DOHH2 (cell line): ENCODE measurements around the gene ZNF354C.

Experiments used
- H3F3A ChIP-seq: fragments of 200-600 bp; sonication (generic), shearing (Covaris generic); 2 replicates; pipeline ENCODE4 v1.6.0; 2016; ENCODE audit warnings: antibody characterized with exemption, mild to moderate bottlenecking; ENCODE audit not compliant: control insufficient read depth, insufficient read depth
- H3K27ac ChIP-seq: fragments of 200-600 bp; sonication (generic); 2 replicates; pipeline ENCODE4 v1.5.1; 2014; ENCODE audit warnings: low read depth, mild to moderate bottlenecking, low read length, moderate library complexity
- H3K27me3 ChIP-seq: fragments of 200-600 bp; sonication (generic); 2 replicates; pipeline ENCODE4 v1.6.1; 2014; ENCODE audit warnings: mild to moderate bottlenecking, low read length, mixed read lengths; ENCODE audit not compliant: control insufficient read depth
- H3K36me3 ChIP-seq: fragments of 200-600 bp; sonication (generic); 2 replicates; pipeline ENCODE4 v1.6.1; 2014; ENCODE audit warnings: mild to moderate bottlenecking, low read length, moderate library complexity, mixed read lengths; ENCODE audit not compliant: control insufficient read depth
- H3K4me1 ChIP-seq: fragments of 200-600 bp; sonication (generic); 2 replicates; pipeline ENCODE4 v1.6.1; 2014; ENCODE audit warnings: mild to moderate bottlenecking, low read length, mixed read lengths; ENCODE audit not compliant: control insufficient read depth
- H3K4me2 ChIP-seq: fragments of 200-600 bp; sonication (generic); 2 replicates; pipeline ENCODE4 v1.6.0; 2014; ENCODE audit warnings: mild to moderate bottlenecking, low read length, moderate library complexity
- H3K4me3 ChIP-seq: fragments of 200-600 bp; sonication (generic); 2 replicates; pipeline ENCODE4 v1.5.1; 2014; ENCODE audit warnings: mild to moderate bottlenecking, low read length, mixed read lengths
- H3K79me2 ChIP-seq: fragments of 200-600 bp; sonication (generic); 2 replicates; pipeline ENCODE4 v1.6.1; 2014; ENCODE audit warnings: mild to moderate bottlenecking, low read length, mixed read lengths; ENCODE audit not compliant: control insufficient read depth
- H3K9me2 ChIP-seq: fragments of 200-600 bp; sonication (generic); replicated peaks from 2 replicates; pipeline ENCODE4 v1.6.1; 2014; ENCODE audit warnings: mild to moderate bottlenecking, low read length, mixed read lengths; ENCODE audit not compliant: control insufficient read depth
- H3K9me3 ChIP-seq: fragments of 200-600 bp; sonication (generic); 2 replicates; pipeline ENCODE4 v1.6.1; 2014; ENCODE audit warnings: antibody characterized with exemption, low read length, mixed read lengths; ENCODE audit not compliant: control insufficient read depth, insufficient read depth
- H4K20me1 ChIP-seq: fragments of 200-600 bp; sonication (generic); 2 replicates; pipeline ENCODE4 v1.6.0; 2014; ENCODE audit warnings: low read depth, mild to moderate bottlenecking, antibody characterized with exemption, low read length, moderate library complexity; ENCODE audit not compliant: control insufficient read depth, insufficient read depth
- CTCF ChIP-seq: fragments of 200-600 bp; sonication (generic); IDR thresholded peaks from one replicate; pipeline ENCODE4 v1.5.1; 2014; ENCODE audit warnings: antibody characterized with exemption, mild to moderate bottlenecking, low read depth, low read length; ENCODE audit not compliant: poor library complexity, severe bottlenecking
- EZH2phosphoT487 ChIP-seq: fragments of 200-600 bp; sonication (generic); IDR thresholded peaks from 2 replicates; pipeline ENCODE4 v1.6.1; 2017; ENCODE audit warnings: borderline replicate concordance, mild to moderate bottlenecking, antibody characterized with exemption, low read length, moderate library complexity, mixed read lengths

The ZNF354C gene

GRCh38 chr5:179112469-179113142 is 52.4 kb downstream of the ZNF354C start:
- Histone ChIP-seq H3K9me2 (no peaks in the 10 kb centered on the region), H3K4me2 (no peak overlapping the region), H3K9me3 (no peaks in the 10 kb centered on the region), H3K79me2 (no peaks in the 10 kb centered on the region), H3K27me3 (no peaks in the 10 kb centered on the region), H3F3A (no peaks in the 10 kb centered on the region), H3K36me3 (no peaks in the 10 kb centered on the region), H3K4me3 (no peak overlapping the region), H4K20me1 (no peaks in the 10 kb centered on the region), H3K4me1 (no peaks in the 10 kb centered on the region), H3K27ac (no peak overlapping the region)
- TF ChIP-seq CTCF (no peak), EZH2phosphoT487 (no peak)

- Histone ChIP-seq H3K36me3 (no peaks in the 10 kb centered on the region), H3F3A (no peaks in the 10 kb centered on the region), H3K79me2 (no peaks in the 10 kb centered on the region), H3K27me3 (no peaks in the 10 kb centered on the region), H3K4me3 (no peak overlapping the region), H3K4me1 (no peaks in the 10 kb centered on the region), H3K9me3 (no peaks in the 10 kb centered on the region), H3K27ac (no peak overlapping the region), H4K20me1 (no peaks in the 10 kb centered on the region), H3K9me2 (no peaks in the 10 kb centered on the region), H3K4me2 (no peak overlapping the region)
- TF ChIP-seq EZH2phosphoT487 (no peak), CTCF (no peak)
Measured at GRCh38 chr5:179113143-179113530, 53.0 kb downstream of the ZNF354C start.

- H3K36me3 ChIP-seq: no peaks in the 10 kb centered on the region
- H3K4me3 ChIP-seq: no peak overlapping the region
- no peaks in the 10 kb centered on the region for H3K27me3 ChIP-seq
- H3K27ac ChIP-seq: no peak overlapping the region
- no peaks in the 10 kb centered on the region for H3K9me2 ChIP-seq
- no peak for TF ChIP-seq EZH2phosphoT487
- no peak overlapping the region for H3K4me2 ChIP-seq
- no peaks in the 10 kb centered on the region for H3K79me2 ChIP-seq
- H3K9me3 ChIP-seq: no peaks in the 10 kb centered on the region
- no peaks in the 10 kb centered on the region for H3K4me1 ChIP-seq
- no peaks in the 10 kb centered on the region for H4K20me1 ChIP-seq
- no peaks in the 10 kb centered on the region for H3F3A ChIP-seq
Measured at GRCh38 chr5:179113945-179114641, 53.9 kb downstream of the ZNF354C start.

- H3K4me2 ChIP-seq: no peak overlapping the region
- H3K27ac ChIP-seq: no peak overlapping the region
- no peaks in the 10 kb centered on the region; the same call in 1 of the 2 replicates for H3K9me3 ChIP-seq
- H3K27me3 ChIP-seq: no peaks in the 10 kb centered on the region
- no peaks in the 10 kb centered on the region for H3F3A ChIP-seq
- H3K79me2 ChIP-seq: no peaks in the 10 kb centered on the region
- no peaks in the 10 kb centered on the region for H4K20me1 ChIP-seq
- H3K4me1 ChIP-seq: no peaks in the 10 kb centered on the region
- no peaks in the 10 kb centered on the region for H3K9me2 ChIP-seq
- H3K4me3 ChIP-seq: no peak overlapping the region
- no peaks in the 10 kb centered on the region for H3K36me3 ChIP-seq
- TF ChIP-seq EZH2phosphoT487 (no peak), CTCF (no peak)
Measured at GRCh38 chr5:179114756-179115155, 54.6 kb downstream of the ZNF354C start.
